Endodermal cell (in vitro differentiated cells): ENCODE measurements around the gene PDXP. TPM values are rescaled to one million over a fixed set of nuclear protein-coding genes. Genes with fewer than 3 reads are reported as not detected.
A peak's percentile ranks its signal among the peaks of the same experiment; 100 is the strongest.

Source experiments
- DNase-seq: peaks from one replicate; pipeline ENCODE4 v3.0.0-alpha.2; 2017
- H3K27ac ChIP-seq: 2 replicates; pipeline ENCODE4 v1.5.1; 2013; ENCODE audit warnings: mild to moderate bottlenecking, low read depth, low read length, moderate library complexity
- H3K27me3 ChIP-seq: 2 replicates; pipeline ENCODE4 v1.6.1; 2013; ENCODE audit warnings: mild to moderate bottlenecking, low read length, moderate library complexity; ENCODE audit not compliant: insufficient read depth, control insufficient read depth, poor library complexity, severe bottlenecking
- H3K36me3 ChIP-seq: 2 replicates; pipeline ENCODE4 v1.7.0; 2013; ENCODE audit warnings: mild to moderate bottlenecking, low read length, moderate library complexity; ENCODE audit not compliant: control insufficient read depth, insufficient read depth
- H3K4me1 ChIP-seq: one replicate; pipeline ENCODE4 v1.7.0; 2013; ENCODE audit warnings: low read length; ENCODE audit not compliant: control insufficient read depth, insufficient read depth
- H3K4me3 ChIP-seq: 2 replicates; pipeline ENCODE4 v1.5.1; 2013; ENCODE audit warnings: mild to moderate bottlenecking, low read length, moderate library complexity
- H3K9ac ChIP-seq: 2 replicates; pipeline ENCODE4 v1.6.1; 2013; ENCODE audit warnings: mild to moderate bottlenecking, low read length, moderate library complexity; ENCODE audit not compliant: poor library complexity, severe bottlenecking; ENCODE audit errors: extremely low read depth
- H3K9me3 ChIP-seq: 2 replicates; pipeline ENCODE4 v1.6.1; 2013; ENCODE audit warnings: mild to moderate bottlenecking, low read length, moderate library complexity; ENCODE audit not compliant: control insufficient read depth
- H3K27ac Mint-ChIP-seq: 2 replicates; pipeline ENCODE4 v1.8.0; 2020; ENCODE audit warnings: mixed read lengths
- H3K27me3 Mint-ChIP-seq: 2 replicates; pipeline ENCODE4 v1.8.0; 2021; ENCODE audit warnings: mild to moderate bottlenecking, mixed read lengths; ENCODE audit not compliant: insufficient read depth
- H3K36me3 Mint-ChIP-seq: 2 replicates; pipeline ENCODE4 v1.8.0; 2020; ENCODE audit warnings: low read depth, mixed read lengths
- H3K4me1 Mint-ChIP-seq: 2 replicates; pipeline ENCODE4 v1.8.0; 2020; ENCODE audit warnings: mixed read lengths
- H3K4me3 Mint-ChIP-seq: 2 replicates; pipeline ENCODE4 v1.8.0; 2020; ENCODE audit warnings: mild to moderate bottlenecking, moderate library complexity, mixed read lengths
- H3K9me3 Mint-ChIP-seq: 2 replicates; pipeline ENCODE4 v1.8.0; 2020; ENCODE audit warnings: mild to moderate bottlenecking, mixed read lengths
- CTCF ChIP-seq: fragments of 200-600 bp; sonication (generic); conservative IDR thresholded peaks from 2 replicates; pipeline ENCODE4 v1.5.0; 2021; ENCODE audit warnings: antibody characterized with exemption, mild to moderate bottlenecking
- WGBS, 2 experiments: methylation state at CpG; one replicate each; pipeline versions ENCODE4 v1.1.5 to v1.1.7; 2013; ENCODE audit warnings: missing lambda C conversion rate in 2 of 2, mixed read lengths in 1 of 2; ENCODE audit not compliant: insufficient coverage in 1 of 2, insufficient read length in 1 of 2; 5-methylcytosine and 5-hydroxymethylcytosine counted together
- total RNA-seq, 2 donors: library from RNA; stranded (reverse); fragmentation: NEBNext Ultra II Directional in 1 of 2; extraction: Animal tissue kit (Norgen Biotek cat#: 25700) in 1 of 2; gene quantifications; 2 replicates in 1 of 2; 3 replicates in 1 of 2; pipeline ENCODE4 v1.2.1, GENCODE V29; 2021

PDXP gene
- total RNA-seq, 2 donors from 2014 or later, result 23.5 to 29.3 TPM

GRCh38 chr22:37619991-37620390, 38.5 kb upstream of the PDXP start:
- no peak overlapping the region for H3K4me3 Mint-ChIP-seq
- WGBS, 2 experiments, result 72 to 91% methylated on average over 3 to 7 of the region's 7 CpGs
- H3K27me3 ChIP-seq, result no peaks in the 10 kb centered on the region
- no peak overlapping the region for H3K4me3 ChIP-seq
- no peaks in the 10 kb centered on the region for H3K4me1 ChIP-seq
- no peak overlapping the region for H3K27ac ChIP-seq
- H3K9ac ChIP-seq, result no peak overlapping the region
- peaks cover 39% of the 10 kb centered on the region for H3K36me3 Mint-ChIP-seq
- peaks cover 2% of the 10 kb centered on the region for H3K4me1 Mint-ChIP-seq
- H3K27me3 Mint-ChIP-seq, result no peaks in the 10 kb centered on the region
- no peak overlapping the region for H3K27ac Mint-ChIP-seq
- no peaks in the 10 kb centered on the region for H3K9me3 ChIP-seq
- no peaks in the 10 kb centered on the region for H3K9me3 Mint-ChIP-seq
- no peak for DNase-seq
- TF ChIP-seq CTCF, result no peak
- H3K36me3 ChIP-seq, result peaks cover 49% of the 10 kb centered on the region

DNA sequence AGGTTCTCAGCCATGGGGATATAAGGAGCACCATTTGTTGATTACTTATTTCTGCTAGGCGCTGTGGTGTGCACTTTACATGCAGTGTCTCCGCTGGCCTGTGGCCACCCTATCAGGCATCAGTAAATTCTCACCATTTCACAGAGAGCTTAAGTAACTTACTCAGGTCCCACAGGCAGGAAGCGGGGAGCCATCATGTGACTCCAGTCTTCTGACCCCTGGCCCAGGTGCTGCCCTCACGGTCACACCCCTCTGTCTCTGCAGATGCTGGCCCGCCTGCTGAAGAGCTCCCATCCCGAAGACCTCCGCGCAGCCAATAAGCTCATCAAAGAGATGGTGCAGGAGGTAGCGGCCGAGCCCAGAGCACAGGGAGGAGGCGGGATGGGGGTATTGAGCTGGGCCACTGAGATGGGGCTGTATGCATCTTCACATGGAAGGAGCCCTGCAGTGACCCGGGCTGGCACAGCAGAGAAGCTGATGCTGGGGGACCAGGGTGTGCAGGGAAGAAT, 37.1 kb upstream of the PDXP start:
- no peak overlapping the region for H3K4me3 Mint-ChIP-seq
- peaks cover 2% of the 10 kb centered on the region for H3K4me1 Mint-ChIP-seq
- H3K27ac Mint-ChIP-seq, result no peak overlapping the region
- H3K9me3 Mint-ChIP-seq, result no peaks in the 10 kb centered on the region
- no peak overlapping the region for H3K9ac ChIP-seq
- no peaks in the 10 kb centered on the region for H3K27me3 ChIP-seq
- no peak for TF ChIP-seq CTCF
- no peak for DNase-seq
- H3K27me3 Mint-ChIP-seq, result no peaks in the 10 kb centered on the region
- no peak overlapping the region for H3K27ac ChIP-seq
- peaks cover 39% of the 10 kb centered on the region for H3K36me3 Mint-ChIP-seq
- H3K36me3 ChIP-seq, result peaks cover 50% of the 10 kb centered on the region
- H3K4me3 ChIP-seq, result no peak overlapping the region
- no peaks in the 10 kb centered on the region for H3K4me1 ChIP-seq
- 96 to 97% methylated on average over 9 to 12 of the region's 12 CpGs for WGBS, 2 experiments
- H3K9me3 ChIP-seq, result no peaks in the 10 kb centered on the region

- H3K4me1 ChIP-seq, result no peaks in the 10 kb centered on the region
- Mint-ChIP-seq H3K4me3 (no peak overlapping the region), H3K36me3 (peaks cover 30% of the 10 kb centered on the region), H3K9me3 (no peaks in the 10 kb centered on the region), H3K27ac (peak overlapping the region; percentile 54), H3K27me3 (no peaks in the 10 kb centered on the region), H3K4me1 (peaks cover 2% of the 10 kb centered on the region)
- peaks cover 39% of the 10 kb centered on the region for H3K36me3 ChIP-seq
- H3K4me3 ChIP-seq, result no peak overlapping the region
- no peak overlapping the region for H3K9ac ChIP-seq
- TF ChIP-seq CTCF, result peak; percentile 91
- no peaks in the 10 kb centered on the region for H3K27me3 ChIP-seq
- no peak overlapping the region for H3K27ac ChIP-seq
- H3K9me3 ChIP-seq, result no peaks in the 10 kb centered on the region
- 76 to 81% methylated on average over 9 to 22 of the region's 22 CpGs for WGBS, 2 experiments
- DNase-seq, result peak; percentile 94
Measured at GRCh38 chr22:37623075-37624016, 35.2 kb upstream of the PDXP start.
